NCI-H1930 (cell line): ENCODE results near the gene SYNPO2.
A peak's percentile ranks its signal among the peaks of the same experiment; 100 is the strongest.

Experiments
- DNase-seq, 2 experiments: peaks; one replicate each; lab custom pipeline; 2025; lab: John Stamatoyannopoulos, UW

The SYNPO2 gene, protein sequence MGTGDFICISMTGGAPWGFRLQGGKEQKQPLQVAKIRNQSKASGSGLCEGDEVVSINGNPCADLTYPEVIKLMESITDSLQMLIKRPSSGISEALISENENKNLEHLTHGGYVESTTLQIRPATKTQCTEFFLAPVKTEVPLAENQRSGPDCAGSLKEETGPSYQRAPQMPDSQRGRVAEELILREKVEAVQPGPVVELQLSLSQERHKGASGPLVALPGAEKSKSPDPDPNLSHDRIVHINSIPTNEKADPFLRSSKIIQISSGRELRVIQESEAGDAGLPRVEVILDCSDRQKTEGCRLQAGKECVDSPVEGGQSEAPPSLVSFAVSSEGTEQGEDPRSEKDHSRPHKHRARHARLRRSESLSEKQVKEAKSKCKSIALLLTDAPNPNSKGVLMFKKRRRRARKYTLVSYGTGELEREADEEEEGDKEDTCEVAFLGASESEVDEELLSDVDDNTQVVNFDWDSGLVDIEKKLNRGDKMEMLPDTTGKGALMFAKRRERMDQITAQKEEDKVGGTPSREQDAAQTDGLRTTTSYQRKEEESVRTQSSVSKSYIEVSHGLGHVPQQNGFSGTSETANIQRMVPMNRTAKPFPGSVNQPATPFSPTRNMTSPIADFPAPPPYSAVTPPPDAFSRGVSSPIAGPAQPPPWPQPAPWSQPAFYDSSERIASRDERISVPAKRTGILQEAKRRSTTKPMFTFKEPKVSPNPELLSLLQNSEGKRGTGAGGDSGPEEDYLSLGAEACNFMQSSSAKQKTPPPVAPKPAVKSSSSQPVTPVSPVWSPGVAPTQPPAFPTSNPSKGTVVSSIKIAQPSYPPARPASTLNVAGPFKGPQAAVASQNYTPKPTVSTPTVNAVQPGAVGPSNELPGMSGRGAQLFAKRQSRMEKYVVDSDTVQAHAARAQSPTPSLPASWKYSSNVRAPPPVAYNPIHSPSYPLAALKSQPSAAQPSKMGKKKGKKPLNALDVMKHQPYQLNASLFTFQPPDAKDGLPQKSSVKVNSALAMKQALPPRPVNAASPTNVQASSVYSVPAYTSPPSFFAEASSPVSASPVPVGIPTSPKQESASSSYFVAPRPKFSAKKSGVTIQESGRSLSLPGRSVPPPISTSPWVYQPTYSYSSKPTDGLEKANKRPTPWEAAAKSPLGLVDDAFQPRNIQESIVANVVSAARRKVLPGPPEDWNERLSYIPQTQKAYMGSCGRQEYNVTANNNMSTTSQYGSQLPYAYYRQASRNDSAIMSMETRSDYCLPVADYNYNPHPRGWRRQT

DNA sequence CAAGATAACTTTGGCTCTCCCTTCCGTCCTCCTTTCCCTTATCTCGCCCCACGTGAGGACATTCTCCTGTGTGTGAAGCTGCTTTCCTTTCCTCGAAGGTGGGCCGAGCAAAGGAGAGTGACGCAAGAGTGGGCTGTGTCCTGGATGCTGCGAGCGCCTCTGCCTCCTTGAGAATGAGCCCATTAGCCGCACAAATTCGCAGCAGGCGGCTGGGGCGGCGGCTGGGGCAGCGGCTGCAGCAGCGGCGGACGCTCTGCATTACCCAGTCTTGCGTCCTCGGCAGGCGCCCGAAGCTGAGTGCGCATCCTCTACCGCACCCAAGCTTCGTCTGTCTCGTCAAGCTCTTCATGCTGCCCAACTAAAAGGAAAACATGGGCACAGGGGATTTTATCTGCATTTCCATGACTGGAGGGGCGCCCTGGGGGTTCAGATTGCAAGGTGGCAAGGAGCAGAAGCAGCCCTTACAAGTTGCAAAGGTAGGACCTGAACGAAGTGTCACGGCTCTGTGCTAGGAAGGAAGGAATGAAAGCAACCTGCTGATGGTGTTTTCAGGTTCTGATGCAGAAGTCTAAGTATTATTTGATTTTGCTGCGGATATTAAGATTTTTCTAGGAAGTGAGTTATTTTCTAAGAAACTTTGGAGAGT, at the start of gene SYNPO2:
TSS of gene SYNPO2 (plus strand) at position 189 of the 646 bp plus-strand sequence. CDS start at position 372, 183 bp downstream.
- peak; percentile 29 to 43 for DNase-seq

GRCh38 chr4:118839221-118839927, 49.3 kb upstream of the SYNPO2 start:
- no peak for DNase-seq

- DNase-seq, result no peak
Measured at GRCh38 chr4:118842055-118842454, 46.6 kb upstream of the SYNPO2 start.

DNA sequence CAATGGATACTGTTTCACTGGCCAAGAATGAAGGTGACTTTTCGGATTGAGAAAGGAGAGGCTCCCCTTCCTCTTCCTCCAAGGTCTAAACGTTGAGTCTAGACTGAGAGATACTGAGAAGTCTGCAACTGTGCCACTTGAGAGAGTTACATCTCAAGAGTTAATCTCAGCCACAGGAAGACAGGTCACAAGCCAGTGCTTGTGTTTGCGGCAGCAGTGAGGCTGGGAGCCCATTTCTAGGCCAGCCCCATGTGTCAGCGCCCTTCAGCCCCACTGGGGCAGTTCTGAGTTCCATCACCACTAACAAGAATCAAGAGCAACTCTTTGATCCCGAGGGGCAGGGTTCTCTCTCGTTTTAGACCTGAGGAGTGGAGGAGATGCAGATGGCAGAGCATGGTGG, 45.4 kb upstream of the SYNPO2 start:
- DNase-seq, result no peak

DNA sequence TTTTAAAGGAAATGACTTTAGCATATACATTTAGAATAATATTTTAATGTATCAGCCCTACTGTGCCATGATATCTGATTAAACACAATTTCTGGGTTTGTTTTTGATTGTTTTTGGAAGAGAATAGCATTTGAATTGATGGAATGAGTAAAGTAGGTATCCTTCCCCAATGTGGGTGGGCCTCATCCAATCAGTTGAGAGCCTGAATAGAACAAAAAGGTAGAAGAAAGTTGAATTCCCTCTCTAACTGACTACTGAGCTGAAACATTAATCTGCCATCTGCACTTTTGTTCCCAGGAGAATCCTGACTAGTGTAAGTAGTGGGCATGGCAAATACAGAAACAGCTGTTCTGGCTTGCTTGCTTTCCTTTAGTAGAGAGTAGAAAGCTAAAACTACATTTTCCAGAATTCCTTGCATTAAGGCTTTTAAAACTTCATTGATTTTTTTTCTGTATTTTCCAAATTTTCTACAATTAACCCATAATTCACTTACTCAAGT, 43.1 kb upstream of the SYNPO2 start:
- no peak for DNase-seq

DNA sequence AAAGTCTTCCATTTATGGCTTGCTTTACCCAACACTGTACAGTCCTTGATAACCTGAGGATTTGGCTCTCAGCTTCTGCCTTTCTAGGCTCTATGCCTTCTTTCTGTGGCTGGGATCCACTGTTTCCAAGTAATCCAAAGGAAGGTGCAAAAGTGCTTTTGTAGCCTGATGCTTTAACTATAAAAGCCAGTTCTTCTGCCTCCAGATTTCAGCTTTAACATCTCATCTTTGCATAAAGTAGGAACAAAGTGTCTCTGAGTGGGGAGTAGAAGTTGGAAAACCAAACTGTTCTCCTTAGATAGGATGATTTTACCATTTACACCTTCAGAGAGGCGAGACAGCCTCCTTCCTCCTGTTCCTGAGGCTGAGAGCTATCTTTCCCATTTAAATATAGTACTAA, 41.7 kb upstream of the SYNPO2 start:
- no peak for DNase-seq

GRCh38 chr4:118848242-118848641, 40.4 kb upstream of the SYNPO2 start:
- DNase-seq, result no peak

- DNase-seq, result no peak
Measured at GRCh38 chr4:118848901-118849300, 39.8 kb upstream of the SYNPO2 start.

GRCh38 chr4:118849867-118850487, 38.7 kb upstream of the SYNPO2 start:
- DNase-seq, result no peak

DNA sequence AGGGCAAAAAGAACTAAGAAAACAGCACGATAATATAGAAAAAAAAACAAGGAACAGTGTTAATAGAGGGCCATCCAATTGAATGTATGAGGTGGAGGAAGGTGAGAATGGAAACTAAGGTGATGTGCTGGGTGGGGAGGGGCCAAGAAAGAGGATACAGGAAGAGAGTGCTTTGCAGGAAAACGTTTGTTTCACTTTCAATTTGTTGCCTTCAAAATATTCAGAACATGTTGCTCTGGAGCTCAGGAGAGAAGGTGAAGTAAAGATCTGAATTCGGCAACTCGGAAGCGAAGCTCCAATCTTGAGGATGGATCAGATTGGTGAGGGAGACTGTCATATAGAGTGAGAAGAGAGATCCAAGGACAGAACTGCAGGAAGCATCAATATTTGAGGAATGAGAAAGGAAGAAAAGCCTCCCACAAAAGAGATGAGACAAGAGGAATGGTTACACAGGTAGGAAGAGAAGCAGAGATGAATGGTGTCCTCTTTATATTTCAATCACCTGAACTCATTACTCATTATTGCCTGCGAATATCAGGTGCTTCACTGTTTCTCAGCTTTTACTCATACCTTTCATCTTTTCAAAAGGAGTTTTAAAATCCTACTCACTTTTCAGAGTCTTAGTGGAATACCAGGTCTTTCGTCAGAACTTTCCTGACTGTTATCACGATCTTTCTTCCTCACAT, 38.0 kb upstream of the SYNPO2 start:
- no peak for DNase-seq

DNA sequence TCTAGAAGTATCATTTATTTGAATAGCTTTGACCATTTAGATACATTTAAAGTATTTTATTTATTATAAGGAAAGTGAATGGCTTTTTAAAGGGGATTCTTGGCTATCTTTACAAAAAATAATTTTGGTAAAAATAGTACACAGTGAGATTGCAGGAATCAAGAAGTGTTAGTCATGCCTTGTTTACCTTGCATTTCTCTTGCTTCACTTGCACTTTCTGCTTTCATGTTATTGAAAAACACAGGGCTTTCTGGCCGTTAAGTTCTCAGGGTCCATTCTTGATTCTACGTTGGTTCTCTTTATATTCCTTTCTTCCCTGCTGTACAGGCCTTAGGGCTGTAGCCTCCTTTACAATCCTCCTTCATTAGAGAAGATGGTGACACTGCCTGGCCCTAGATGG, 30.9 kb upstream of the SYNPO2 start:
- DNase-seq, result no peak

- DNase-seq, result no peak
Measured at GRCh38 chr4:118858779-118859178, 29.9 kb upstream of the SYNPO2 start.

DNA sequence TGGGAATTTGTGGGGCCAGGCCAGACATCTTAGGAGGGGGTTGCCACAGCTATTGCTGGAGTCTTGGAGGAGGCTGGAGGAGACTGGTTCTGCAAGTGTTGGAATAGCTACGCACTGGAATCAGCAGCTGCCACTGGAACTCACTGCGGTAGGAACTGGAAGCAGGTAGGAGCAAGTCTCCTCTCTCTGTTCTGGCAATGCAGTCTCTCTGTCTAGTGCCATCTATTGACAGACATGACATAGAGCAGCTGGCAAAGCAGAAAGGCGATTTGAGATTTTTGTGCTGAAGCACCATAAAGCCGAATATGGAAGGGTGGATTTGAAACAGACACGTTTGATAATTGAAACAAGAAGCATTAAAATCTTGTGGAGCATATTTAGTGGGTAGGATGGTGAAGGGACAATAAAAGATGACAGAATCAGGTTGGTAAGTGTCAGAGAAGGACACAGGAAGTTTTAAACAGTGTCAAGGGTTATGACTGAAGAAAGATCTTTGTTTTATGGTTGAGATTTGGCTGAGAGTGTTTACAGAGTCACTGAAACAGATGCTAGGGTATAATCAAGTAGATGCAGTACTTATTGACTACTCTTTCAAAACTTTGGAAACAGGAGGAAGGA, 23.5 kb upstream of the SYNPO2 start:
- DNase-seq, result peak; percentile 13 to 40

DNA sequence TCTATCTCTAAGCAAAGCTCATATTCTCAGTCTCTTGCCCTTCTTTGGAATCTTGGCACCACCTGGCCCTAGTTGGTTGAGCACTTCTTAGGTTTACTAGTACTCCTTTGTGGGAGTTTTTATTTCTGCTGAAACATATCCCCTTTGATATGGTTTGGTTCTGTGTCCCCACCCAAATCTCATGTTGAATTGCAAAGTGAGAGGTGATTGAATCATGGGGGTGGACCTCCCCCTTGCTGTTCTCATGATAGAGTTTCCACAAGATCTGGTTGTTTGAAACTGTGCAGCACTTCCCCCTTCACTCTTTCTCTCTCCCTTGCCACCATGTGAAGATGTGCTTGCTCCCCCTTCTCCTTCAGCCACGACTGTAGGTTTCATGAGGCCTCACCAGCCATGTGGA, 22.2 kb upstream of the SYNPO2 start:
- DNase-seq, result no peak

- no peak for DNase-seq
Measured at GRCh38 chr4:118867311-118868067, 21.2 kb upstream of the SYNPO2 start.

DNA sequence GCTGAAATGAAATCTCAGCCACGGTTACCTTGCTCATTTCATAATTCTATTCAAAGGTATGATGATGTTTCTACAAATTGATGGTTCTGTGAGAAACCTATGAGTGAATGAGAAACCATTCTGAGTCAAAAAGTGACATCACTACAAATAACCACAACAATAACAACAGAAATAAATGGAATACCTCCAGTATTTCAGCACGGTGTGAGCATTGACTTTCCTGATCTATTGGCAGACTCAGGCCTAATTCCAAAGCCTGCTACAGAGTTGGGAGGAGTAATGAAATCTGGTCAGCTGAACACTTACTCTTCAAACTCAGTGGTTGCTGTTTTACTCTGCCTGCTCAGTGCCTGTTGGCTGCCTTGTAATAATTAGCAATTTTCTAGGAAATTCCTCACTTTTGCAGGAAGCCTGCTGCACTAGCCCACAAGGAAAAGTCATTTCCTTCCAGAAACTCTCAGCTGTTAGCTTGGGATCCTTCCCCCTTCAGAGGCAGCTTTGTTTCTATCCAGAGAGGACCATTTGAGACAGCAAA, 18.8 kb upstream of the SYNPO2 start:
- no peak for DNase-seq

DNA sequence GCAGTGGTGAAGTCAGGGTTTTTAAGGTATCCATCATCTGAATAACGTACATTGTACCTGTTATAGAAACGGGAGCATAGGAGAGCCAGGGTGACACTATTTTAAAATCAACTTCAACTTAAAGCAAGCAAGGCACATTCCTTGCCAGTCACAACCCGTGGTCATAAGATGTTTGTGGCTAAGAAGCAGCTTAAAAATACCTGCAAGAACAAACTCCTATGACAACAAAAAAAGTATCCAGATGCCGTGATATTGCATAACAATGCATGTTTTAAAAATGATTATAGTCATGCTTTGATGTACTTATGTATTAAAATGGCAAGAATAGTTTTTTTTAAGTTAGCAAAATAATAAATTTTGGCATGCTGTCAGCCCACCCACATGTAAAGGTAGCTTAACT, 16.5 kb upstream of the SYNPO2 start:
- no peak for DNase-seq

- no peak for DNase-seq
Measured at GRCh38 chr4:118877797-118878196, 10.9 kb upstream of the SYNPO2 start.
